C4-2B (cell line): ENCODE data around the gene CTSD.

Source experiments
- H3K27ac ChIP-seq: fragments of 450-650 bp; 2 replicates; pipeline ENCODE4 v1.5.1; 2017
- ZFX ChIP-seq: fragments of 450-650 bp; IDR thresholded peaks from 2 replicates; pipeline ENCODE4 v1.6.1; 2017
- TF ChIP-seq, protein P1 (sequence below): fragments of 450-650 bp; conservative IDR thresholded peaks from 2 replicates; pipeline ENCODE4 v1.5.1; 2017; ENCODE audit warnings: mild to moderate bottlenecking

The CTSD gene

DNA sequence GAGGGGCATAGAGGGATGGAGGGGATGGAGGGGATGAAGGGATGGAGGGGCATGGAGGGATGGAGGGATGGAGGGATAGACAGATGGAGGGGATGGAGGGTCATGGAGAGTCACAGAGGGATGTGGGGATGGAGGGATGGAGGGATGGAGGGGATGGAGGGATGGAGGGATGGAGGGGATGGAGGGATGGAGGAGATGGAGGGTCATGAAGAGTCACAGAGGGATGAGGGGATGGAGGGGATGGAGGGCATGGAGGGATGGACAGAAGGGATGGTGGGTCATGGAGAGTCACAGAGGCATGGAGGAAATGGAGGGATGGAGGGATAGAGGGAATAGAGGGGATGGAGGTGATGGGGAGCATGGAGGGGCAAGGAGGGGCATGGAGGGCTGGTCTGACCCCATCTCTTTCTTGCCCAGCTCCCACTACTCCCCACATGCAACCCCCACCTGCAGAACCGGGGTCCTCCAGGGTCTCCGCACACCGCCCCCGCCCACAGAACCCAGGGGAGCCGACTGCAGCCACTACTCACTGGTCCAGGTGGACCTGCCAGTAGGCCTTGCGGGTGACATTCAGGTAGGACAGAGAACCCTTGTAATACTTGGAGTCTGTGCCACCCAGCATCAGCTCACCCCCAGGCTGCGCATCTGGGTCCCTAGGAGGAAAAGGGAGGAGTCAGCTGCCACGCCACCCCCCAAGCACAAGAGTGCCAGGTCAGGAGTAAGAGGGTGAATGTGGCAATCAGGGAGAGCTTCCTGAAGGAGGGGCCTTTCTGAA is 9.2 kb downstream of the CTSD start:
- H3K27ac ChIP-seq: no peak overlapping the region
- TF ChIP-seq ZFX: no peak
- TF ChIP-seq, protein P1, sequence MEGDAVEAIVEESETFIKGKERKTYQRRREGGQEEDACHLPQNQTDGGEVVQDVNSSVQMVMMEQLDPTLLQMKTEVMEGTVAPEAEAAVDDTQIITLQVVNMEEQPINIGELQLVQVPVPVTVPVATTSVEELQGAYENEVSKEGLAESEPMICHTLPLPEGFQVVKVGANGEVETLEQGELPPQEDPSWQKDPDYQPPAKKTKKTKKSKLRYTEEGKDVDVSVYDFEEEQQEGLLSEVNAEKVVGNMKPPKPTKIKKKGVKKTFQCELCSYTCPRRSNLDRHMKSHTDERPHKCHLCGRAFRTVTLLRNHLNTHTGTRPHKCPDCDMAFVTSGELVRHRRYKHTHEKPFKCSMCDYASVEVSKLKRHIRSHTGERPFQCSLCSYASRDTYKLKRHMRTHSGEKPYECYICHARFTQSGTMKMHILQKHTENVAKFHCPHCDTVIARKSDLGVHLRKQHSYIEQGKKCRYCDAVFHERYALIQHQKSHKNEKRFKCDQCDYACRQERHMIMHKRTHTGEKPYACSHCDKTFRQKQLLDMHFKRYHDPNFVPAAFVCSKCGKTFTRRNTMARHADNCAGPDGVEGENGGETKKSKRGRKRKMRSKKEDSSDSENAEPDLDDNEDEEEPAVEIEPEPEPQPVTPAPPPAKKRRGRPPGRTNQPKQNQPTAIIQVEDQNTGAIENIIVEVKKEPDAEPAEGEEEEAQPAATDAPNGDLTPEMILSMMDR: no peak

GRCh38 chr11:1753929-1754305 is 9.8 kb downstream of the CTSD start:
- H3K27ac ChIP-seq: no peak overlapping the region
- no peak for TF ChIP-seq ZFX
- TF ChIP-seq, protein P1: no peak

DNA sequence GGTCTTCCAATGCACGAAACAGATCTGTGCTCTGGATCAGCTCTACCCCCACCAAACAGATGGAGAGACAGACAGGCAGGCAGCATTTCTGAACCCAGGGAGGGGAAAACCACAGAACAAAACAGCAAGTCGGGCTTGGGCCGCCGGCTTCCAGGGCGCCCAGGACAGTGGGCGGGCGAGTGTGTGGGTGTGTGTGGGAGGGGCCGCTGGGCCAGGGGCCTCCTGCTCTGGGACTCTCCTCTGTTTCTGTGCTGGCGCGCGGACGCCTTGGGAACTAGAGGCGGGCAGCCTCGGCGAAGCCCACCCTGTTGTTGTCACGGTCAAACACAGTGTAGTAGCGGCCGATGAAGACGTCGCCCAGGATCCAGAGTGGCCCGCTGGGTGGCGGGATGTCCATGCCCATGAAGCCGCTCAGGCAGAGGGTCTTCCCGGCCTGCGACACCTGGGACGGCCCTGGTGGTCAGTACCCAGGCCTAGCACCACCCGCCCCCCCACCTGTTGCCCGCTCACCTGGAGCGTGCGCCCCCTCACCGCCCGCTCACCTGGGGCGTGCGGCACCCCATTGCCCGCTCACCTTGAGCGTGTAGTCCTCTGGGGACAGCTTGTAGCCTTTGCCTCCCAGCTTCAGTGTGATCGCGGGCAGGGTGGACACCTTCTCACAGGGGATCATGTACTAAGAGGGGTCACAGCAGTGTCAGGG is 10.3 kb downstream of the CTSD start:
- no peak for TF ChIP-seq ZFX
- TF ChIP-seq, protein P1: no peak
- H3K27ac ChIP-seq: no peak overlapping the region

DNA sequence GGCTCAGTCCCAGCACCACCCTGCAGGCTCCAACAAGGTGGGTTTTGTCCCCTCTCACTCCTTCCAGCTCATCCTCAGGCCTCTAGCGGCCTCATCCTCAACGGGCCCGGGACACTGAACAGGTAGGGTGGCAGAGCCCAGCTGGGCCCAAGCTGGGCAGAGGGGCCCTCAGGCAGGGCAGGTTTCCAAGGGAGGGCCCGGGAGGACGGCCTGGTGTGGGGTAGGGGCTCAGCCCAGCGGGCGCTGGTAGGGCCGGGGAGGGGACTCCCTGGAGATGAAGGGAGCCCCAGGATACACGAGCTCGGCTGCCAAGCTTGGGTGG is 10.9 kb downstream of the CTSD start:
- TF ChIP-seq, protein P1: no peak
- no peak for TF ChIP-seq ZFX

DNA sequence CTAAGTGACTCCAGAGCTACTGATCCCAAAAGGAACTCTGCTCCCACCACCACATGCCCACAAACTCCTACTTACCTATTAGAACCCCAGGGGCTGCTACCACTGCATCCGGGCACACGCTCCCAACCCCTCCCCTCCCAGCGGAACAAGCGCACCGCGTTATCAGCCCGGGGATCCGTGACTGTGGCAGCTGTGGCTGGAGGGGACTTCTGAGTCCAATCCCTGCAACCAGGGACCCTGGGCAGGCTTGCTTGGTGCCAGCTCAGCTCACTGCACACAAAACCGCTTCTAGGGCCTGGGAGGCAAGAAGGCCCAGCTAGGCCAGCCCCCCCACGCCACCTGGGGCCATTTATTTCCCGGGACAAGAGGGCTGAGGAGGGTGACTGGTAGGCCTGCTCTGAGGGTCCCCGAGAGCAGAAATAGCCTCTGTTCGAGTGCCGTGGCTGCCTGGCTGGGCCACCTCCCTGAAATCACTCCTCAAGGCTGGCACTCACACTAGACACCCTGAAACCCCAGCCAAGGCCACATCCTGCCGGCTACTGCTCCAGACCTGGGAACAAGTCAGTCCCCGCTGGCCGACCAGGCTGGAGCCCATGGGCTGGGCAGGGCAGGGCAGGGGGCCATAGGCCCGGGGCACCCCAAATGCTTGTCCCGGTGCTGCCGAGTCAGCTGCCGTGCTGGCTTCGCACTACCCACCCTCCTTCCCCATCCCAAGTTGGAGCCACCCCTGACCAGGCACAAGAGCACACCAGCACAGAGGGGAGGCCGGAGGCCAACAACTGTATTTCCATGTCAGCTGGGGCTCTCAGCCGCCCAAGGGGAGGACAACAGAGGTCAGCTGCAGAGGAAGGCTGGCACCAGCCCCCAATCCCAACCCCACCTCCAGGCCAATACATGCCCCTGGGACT is 11.5 kb downstream of the CTSD start:
- no peak for TF ChIP-seq ZFX
- TF ChIP-seq, protein P1: no peak
- H3K27ac ChIP-seq: no peak overlapping the region

More for the DNA sequence above, 10.9 kb downstream of the CTSD start:
- no peak overlapping the region for H3K27ac ChIP-seq

DNA sequence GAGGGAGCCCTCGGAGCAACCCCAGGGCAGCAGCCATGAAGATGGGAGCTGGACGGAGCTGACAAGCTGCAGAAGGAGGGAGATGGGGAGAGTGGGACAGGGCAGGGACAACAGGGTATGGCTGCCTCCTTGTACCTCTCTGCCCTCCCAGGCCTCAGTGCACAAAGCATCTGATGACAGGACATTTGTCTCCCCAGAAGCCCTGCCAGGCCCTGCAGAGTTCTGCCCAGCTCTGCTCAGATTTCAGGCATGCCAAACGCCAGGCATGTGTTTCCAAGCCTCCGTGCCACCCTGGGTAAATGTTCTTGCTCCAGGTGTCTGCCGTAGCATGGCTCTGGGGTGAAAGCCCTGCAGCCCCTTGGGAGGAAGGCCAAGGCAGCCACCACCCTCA is 12.2 kb downstream of the CTSD start:
- H3K27ac ChIP-seq: no peak overlapping the region
- no peak for TF ChIP-seq ZFX
- TF ChIP-seq, protein P1: no peak
